Measurements from ENCODE around the gene RGS7.
"Not testable (repeated sequence)": the region's sequence is repeated elsewhere in the genome, so short reads cannot be mapped to it uniquely, and the experiment has no call there.

Gene RGS7

DNA sequence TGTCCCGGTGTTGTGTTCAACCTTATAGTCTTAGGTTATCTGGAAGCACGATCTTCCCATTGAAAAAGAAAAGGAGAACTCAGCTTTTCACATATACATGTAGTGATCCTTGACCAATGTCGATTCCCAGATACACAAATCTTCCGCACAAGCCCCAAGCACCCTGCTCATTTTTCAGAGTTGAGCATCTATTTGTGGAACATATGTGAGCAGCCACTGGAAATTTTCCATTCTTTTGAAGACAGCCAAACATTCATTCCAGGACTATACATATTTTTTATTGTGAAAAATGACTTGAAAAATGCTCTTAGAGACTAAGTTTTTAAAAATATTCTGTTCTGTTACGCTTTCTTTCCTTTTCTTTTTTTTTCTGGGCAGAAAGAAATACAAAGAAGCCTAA, 371.9 kb downstream of the RGS7 start:
- no peaks in the 10 kb centered on the region for H3K27me3 ChIP-seq (ENCODE audit: control insufficient read depth in 2 of 2, insufficient read depth in 2 of 2, low read length in 2 of 2)
- H3K4me3 ChIP-seq (ENCODE audit: low read length in 2 of 2) = no peak overlapping the region
- H3K27ac ChIP-seq (ENCODE audit: low read depth in 2 of 2, low read length in 2 of 2) = no peak overlapping the region
- H3K4me1 ChIP-seq (ENCODE audit: control insufficient read depth in 2 of 2, insufficient read depth in 2 of 2, low read length in 2 of 2) = no peaks in the 10 kb centered on the region
- H3K9ac ChIP-seq (ENCODE audit: low read depth in 1 of 2, low read length in 2 of 2) = no peak overlapping the region
- no peaks in the 10 kb centered on the region for H3K36me3 ChIP-seq (ENCODE audit: control insufficient read depth in 2 of 2, insufficient read depth in 2 of 2, low read length in 2 of 2)
- H3K9me3 ChIP-seq (ENCODE audit: control insufficient read depth in 2 of 2, low read length in 2 of 2) = no peaks in the 10 kb centered on the region

DNA sequence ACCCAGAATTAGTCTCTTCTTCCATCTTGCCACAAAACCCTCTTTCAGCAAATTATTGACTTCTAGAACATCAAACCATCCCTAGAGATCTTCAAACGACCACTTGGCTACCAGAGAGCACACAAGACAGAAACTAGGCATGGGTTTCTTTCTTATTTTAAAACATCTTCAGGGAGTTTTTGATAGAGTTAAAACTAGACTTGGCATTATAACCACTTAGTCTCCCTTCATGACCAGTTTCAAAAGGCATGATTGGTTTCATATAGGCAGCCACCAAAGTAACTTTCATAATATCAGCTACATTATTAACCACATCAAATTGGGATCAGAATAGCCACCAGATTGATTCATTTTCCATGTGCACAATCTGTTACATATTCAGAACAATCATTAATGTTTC, 376.7 kb downstream of the RGS7 start:
- Histone ChIP-seq H3K4me3 (ENCODE audit: low read length in 2 of 2) (no peak overlapping the region), H3K9me3 (ENCODE audit: control insufficient read depth in 2 of 2, low read length in 2 of 2) (no peaks in the 10 kb centered on the region), H3K4me1 (ENCODE audit: control insufficient read depth in 2 of 2, insufficient read depth in 2 of 2, low read length in 2 of 2) (no peaks in the 10 kb centered on the region), H3K27ac (ENCODE audit: low read depth in 2 of 2, low read length in 2 of 2) (no peak overlapping the region), H3K36me3 (ENCODE audit: control insufficient read depth in 2 of 2, insufficient read depth in 2 of 2, low read length in 2 of 2) (no peaks in the 10 kb centered on the region), H3K9ac (ENCODE audit: low read depth in 1 of 2, low read length in 2 of 2) (no peak overlapping the region), H3K27me3 (ENCODE audit: control insufficient read depth in 2 of 2, insufficient read depth in 2 of 2, low read length in 2 of 2) (no peaks in the 10 kb centered on the region)

DNA sequence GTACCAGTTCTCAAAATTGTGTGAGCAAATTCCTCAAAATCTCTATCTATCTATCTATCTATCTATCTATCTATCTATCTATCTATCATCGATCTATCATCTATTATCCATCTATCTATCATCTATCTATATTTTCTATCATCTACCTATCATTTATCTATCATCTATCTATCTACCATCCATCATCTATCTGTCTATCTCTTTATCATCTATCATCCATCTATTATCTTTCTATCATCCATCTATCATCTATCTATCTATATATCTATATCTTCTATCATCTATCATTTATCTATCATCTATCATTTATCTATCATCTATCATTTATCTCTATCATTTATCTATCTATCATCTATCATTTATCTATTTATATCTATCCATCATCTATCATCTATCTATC, 380.3 kb downstream of the RGS7 start:
- no peak overlapping the region for H3K27ac ChIP-seq (ENCODE audit: low read depth in 2 of 2, low read length in 2 of 2)
- no peaks in the 10 kb centered on the region for H3K27me3 ChIP-seq (ENCODE audit: control insufficient read depth in 2 of 2, insufficient read depth in 2 of 2, low read length in 2 of 2)
- H3K9me3 ChIP-seq (ENCODE audit: control insufficient read depth in 2 of 2, low read length in 2 of 2) = no peaks in the 10 kb centered on the region
- no peaks in the 10 kb centered on the region for H3K4me1 ChIP-seq (ENCODE audit: control insufficient read depth in 2 of 2, insufficient read depth in 2 of 2, low read length in 2 of 2)
- H3K9ac ChIP-seq (ENCODE audit: low read depth in 1 of 2, low read length in 2 of 2) = no peak overlapping the region
- H3K36me3 ChIP-seq (ENCODE audit: control insufficient read depth in 2 of 2, insufficient read depth in 2 of 2, low read length in 2 of 2) = no peaks in the 10 kb centered on the region
- no peak overlapping the region for H3K4me3 ChIP-seq (ENCODE audit: low read length in 2 of 2)

DNA sequence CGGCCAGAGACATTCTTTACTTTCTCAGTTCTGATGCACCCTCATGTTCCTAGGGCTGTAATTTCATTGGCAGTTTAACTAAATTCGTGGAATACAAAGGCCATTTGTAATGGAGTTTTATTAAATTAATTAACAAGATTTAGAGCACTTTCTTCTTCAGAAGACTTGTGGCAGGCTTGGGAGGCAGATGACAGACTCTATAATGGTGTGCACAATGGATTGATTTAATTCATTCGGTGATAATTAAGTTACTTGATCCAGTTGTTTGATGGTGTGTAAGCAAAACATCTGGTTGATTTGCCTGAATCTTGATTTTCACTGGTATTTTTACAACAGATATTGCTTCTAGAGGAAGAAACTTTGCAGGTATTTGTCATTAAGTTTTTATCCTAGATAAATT, 383.1 kb downstream of the RGS7 start:
- H3K4me1 ChIP-seq (ENCODE audit: control insufficient read depth in 2 of 2, insufficient read depth in 2 of 2, low read length in 2 of 2) = no peaks in the 10 kb centered on the region
- H3K27ac ChIP-seq (ENCODE audit: low read depth in 2 of 2, low read length in 2 of 2) = no peak overlapping the region
- H3K4me3 ChIP-seq (ENCODE audit: low read length in 2 of 2) = no peak overlapping the region
- H3K27me3 ChIP-seq (ENCODE audit: control insufficient read depth in 2 of 2, insufficient read depth in 2 of 2, low read length in 2 of 2) = no peaks in the 10 kb centered on the region
- no peaks in the 10 kb centered on the region for H3K36me3 ChIP-seq (ENCODE audit: control insufficient read depth in 2 of 2, insufficient read depth in 2 of 2, low read length in 2 of 2)
- no peak overlapping the region for H3K9ac ChIP-seq (ENCODE audit: low read depth in 1 of 2, low read length in 2 of 2)
- H3K9me3 ChIP-seq (ENCODE audit: control insufficient read depth in 2 of 2, low read length in 2 of 2) = no peaks in the 10 kb centered on the region

DNA sequence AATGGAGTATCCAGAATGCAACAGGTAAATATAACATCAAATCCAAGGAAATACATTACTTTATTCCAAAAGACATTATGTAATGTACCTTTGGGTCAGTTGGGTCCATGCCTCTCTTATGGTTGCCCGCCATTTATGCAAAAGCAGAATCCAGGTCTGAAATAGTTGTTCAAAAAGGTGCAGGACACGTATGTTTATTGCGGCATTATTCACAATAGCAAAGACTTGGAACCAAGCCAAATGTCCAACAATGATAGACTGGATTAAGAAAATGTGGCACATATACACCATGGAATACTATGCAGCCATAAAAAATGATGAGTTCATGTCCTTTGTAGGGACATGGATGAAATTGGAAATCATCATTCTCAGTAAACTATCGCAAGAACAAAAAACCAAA, 384.9 kb downstream of the RGS7 start:
- not testable (repeated sequence) for H3K4me1 ChIP-seq (ENCODE audit: control insufficient read depth in 2 of 2, insufficient read depth in 2 of 2, low read length in 2 of 2); H3K27me3 ChIP-seq (ENCODE audit: control insufficient read depth in 2 of 2, insufficient read depth in 2 of 2, low read length in 2 of 2); H3K9me3 ChIP-seq (ENCODE audit: control insufficient read depth in 2 of 2, low read length in 2 of 2); H3K27ac ChIP-seq (ENCODE audit: low read depth in 2 of 2, low read length in 2 of 2); H3K36me3 ChIP-seq (ENCODE audit: control insufficient read depth in 2 of 2, insufficient read depth in 2 of 2, low read length in 2 of 2); H3K9ac ChIP-seq (ENCODE audit: low read depth in 1 of 2, low read length in 2 of 2); H3K4me3 ChIP-seq (ENCODE audit: low read length in 2 of 2)

DNA sequence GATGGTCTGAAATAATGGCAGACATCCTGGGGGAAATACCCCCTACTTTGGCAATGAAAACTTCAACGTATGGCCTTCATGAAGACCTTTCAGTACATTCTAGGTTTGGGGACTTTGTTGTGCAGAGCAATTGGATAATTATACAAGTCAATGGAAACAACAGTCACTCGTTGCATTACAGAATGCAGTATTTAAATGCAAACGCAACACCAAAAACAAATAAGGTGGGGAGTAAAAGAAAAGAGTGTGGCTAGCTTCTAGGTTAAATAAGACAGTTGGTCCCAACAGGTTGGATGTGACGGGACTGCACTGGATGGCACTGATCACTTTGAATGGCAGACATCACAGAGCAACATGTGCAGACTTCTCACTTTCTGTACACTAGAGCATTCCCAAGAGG, 386.8 kb downstream of the RGS7 start:
- Histone ChIP-seq H3K4me3 (ENCODE audit: low read length in 2 of 2) (no peak overlapping the region), H3K4me1 (ENCODE audit: control insufficient read depth in 2 of 2, insufficient read depth in 2 of 2, low read length in 2 of 2) (no peaks in the 10 kb centered on the region), H3K9ac (ENCODE audit: low read depth in 1 of 2, low read length in 2 of 2) (no peak overlapping the region), H3K36me3 (ENCODE audit: control insufficient read depth in 2 of 2, insufficient read depth in 2 of 2, low read length in 2 of 2) (no peaks in the 10 kb centered on the region), H3K27me3 (ENCODE audit: control insufficient read depth in 2 of 2, insufficient read depth in 2 of 2, low read length in 2 of 2) (no peaks in the 10 kb centered on the region), H3K9me3 (ENCODE audit: control insufficient read depth in 2 of 2, low read length in 2 of 2) (no peaks in the 10 kb centered on the region), H3K27ac (ENCODE audit: low read depth in 2 of 2, low read length in 2 of 2) (no peak overlapping the region)

DNA sequence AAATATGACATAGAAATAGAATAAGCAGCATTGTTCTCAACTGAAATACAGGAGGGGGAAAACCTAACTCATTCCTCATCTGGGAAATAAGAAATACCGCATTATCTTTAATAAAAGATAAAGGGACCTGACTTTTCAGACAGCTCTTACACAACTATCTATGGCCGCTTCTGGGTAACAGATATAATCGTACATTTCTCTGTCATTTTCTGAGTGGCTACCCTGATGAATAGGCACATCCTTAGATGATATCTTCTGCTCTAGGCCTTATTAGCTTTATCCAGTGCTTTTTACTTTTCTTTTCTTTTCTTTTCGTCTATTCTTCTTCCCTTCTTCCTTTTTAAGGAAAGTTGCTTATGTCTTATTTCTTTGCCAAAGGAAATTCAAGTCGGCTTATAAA, 388.1 kb downstream of the RGS7 start:
- no peaks in the 10 kb centered on the region for H3K4me1 ChIP-seq (ENCODE audit: control insufficient read depth in 2 of 2, insufficient read depth in 2 of 2, low read length in 2 of 2)
- H3K27ac ChIP-seq (ENCODE audit: low read depth in 2 of 2, low read length in 2 of 2) = no peak overlapping the region
- no peaks in the 10 kb centered on the region for H3K9me3 ChIP-seq (ENCODE audit: control insufficient read depth in 2 of 2, low read length in 2 of 2)
- no peak overlapping the region for H3K4me3 ChIP-seq (ENCODE audit: low read length in 2 of 2)
- no peak overlapping the region for H3K9ac ChIP-seq (ENCODE audit: low read depth in 1 of 2, low read length in 2 of 2)
- no peaks in the 10 kb centered on the region for H3K27me3 ChIP-seq (ENCODE audit: control insufficient read depth in 2 of 2, insufficient read depth in 2 of 2, low read length in 2 of 2)
- no peaks in the 10 kb centered on the region for H3K36me3 ChIP-seq (ENCODE audit: control insufficient read depth in 2 of 2, insufficient read depth in 2 of 2, low read length in 2 of 2)

DNA sequence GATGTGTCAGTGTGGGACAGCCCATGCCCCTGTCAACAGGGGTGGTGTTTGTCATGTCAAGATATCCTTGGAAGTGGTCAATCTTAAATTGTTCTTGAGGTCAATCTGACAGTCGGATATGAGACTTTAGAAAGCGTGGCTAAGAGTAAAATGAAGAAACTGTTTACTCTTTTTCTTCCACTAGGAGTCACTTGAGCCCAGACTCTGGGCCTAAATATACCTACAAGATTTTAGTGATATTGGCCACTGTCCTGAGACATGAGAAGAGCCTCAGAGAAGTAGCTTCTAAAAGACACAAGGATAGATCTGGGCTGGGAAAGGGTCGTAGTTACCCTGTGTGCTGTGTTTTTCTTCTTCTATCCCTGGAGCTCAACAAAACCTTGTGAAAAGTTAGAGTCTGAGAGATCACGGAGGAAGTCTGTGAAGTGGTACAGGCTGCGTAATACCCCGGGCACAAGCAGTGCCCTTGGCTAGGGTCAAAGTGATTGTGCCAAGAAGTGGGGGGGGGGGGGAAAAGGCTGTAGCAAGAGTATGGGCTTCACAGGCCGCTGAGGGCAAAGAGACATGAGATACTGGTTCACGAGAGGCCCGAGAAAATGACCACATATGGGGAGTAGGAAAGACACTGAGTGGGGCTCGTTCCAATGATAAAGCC, 389.8 kb downstream of the RGS7 start:
- Histone ChIP-seq H3K27ac (ENCODE audit: low read depth in 2 of 2, low read length in 2 of 2) (no peak overlapping the region), H3K4me3 (ENCODE audit: low read length in 2 of 2) (no peak overlapping the region), H3K9ac (ENCODE audit: low read depth in 1 of 2, low read length in 2 of 2) (no peak overlapping the region), H3K27me3 (ENCODE audit: control insufficient read depth in 2 of 2, insufficient read depth in 2 of 2, low read length in 2 of 2) (no peaks in the 10 kb centered on the region), H3K9me3 (ENCODE audit: control insufficient read depth in 2 of 2, low read length in 2 of 2) (no peaks in the 10 kb centered on the region), H3K36me3 (ENCODE audit: control insufficient read depth in 2 of 2, insufficient read depth in 2 of 2, low read length in 2 of 2) (no peaks in the 10 kb centered on the region), H3K4me1 (ENCODE audit: control insufficient read depth in 2 of 2, insufficient read depth in 2 of 2, low read length in 2 of 2) (no peaks in the 10 kb centered on the region)

DNA sequence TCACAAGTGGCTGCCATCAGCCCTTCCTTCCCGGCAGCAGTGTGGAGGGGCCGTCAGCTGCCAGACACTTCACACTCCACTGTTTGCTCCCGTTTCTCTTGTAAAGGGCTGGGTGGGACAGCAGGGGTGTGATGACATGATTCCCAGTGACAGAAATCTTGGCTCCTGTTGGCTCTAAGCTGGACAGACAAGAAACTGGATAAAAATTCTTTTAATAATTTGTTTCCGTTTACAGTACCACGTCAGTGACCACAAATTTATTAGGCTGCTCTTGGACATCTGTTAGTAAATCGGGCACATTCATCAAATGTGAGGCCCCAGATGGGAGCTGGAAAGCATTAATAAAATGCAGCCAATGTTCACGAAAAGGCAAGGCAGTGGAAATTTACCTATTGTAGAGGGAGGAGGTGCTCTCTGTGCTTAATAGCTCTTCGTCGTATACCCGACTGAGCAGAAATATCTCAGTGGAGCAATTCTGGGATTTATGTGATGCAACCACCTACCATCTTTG, 391.4 kb downstream of the RGS7 start:
- H3K4me1 ChIP-seq (ENCODE audit: control insufficient read depth in 2 of 2, insufficient read depth in 2 of 2, low read length in 2 of 2) = no peaks in the 10 kb centered on the region
- H3K9ac ChIP-seq (ENCODE audit: low read depth in 1 of 2, low read length in 2 of 2) = no peak overlapping the region
- no peak overlapping the region for H3K4me3 ChIP-seq (ENCODE audit: low read length in 2 of 2)
- H3K27ac ChIP-seq (ENCODE audit: low read depth in 2 of 2, low read length in 2 of 2) = no peak overlapping the region
- H3K27me3 ChIP-seq (ENCODE audit: control insufficient read depth in 2 of 2, insufficient read depth in 2 of 2, low read length in 2 of 2) = no peaks in the 10 kb centered on the region
- no peaks in the 10 kb centered on the region for H3K9me3 ChIP-seq (ENCODE audit: control insufficient read depth in 2 of 2, low read length in 2 of 2)
- no peaks in the 10 kb centered on the region for H3K36me3 ChIP-seq (ENCODE audit: control insufficient read depth in 2 of 2, insufficient read depth in 2 of 2, low read length in 2 of 2)

DNA sequence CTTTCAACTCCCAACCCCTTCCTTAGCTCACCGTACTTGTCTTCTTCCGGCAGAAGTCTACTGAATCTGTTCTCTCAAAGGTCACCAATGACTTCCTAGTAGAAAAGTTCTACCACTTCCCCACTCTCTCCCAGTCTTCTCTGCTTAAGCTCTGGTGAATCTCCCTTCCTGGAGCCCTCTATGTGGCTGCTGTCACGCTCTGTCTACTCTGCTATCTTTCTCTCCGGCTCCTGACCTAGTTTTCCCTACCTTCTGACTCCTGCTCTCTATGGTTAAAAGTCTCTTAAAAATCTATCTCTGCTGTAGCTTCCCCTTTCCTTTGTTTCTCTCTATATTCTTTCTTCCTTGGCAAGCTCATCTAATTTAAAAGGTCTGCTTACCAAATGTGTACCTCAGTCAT, 394.9 kb downstream of the RGS7 start:
- no peaks in the 10 kb centered on the region for H3K27me3 ChIP-seq (ENCODE audit: control insufficient read depth in 2 of 2, insufficient read depth in 2 of 2, low read length in 2 of 2)
- H3K27ac ChIP-seq (ENCODE audit: low read depth in 2 of 2, low read length in 2 of 2) = no peak overlapping the region
- no peaks in the 10 kb centered on the region for H3K36me3 ChIP-seq (ENCODE audit: control insufficient read depth in 2 of 2, insufficient read depth in 2 of 2, low read length in 2 of 2)
- no peak overlapping the region for H3K4me3 ChIP-seq (ENCODE audit: low read length in 2 of 2)
- H3K4me1 ChIP-seq (ENCODE audit: control insufficient read depth in 2 of 2, insufficient read depth in 2 of 2, low read length in 2 of 2) = no peaks in the 10 kb centered on the region
- H3K9ac ChIP-seq (ENCODE audit: low read depth in 1 of 2, low read length in 2 of 2) = no peak overlapping the region
- no peaks in the 10 kb centered on the region for H3K9me3 ChIP-seq (ENCODE audit: control insufficient read depth in 2 of 2, low read length in 2 of 2)

DNA sequence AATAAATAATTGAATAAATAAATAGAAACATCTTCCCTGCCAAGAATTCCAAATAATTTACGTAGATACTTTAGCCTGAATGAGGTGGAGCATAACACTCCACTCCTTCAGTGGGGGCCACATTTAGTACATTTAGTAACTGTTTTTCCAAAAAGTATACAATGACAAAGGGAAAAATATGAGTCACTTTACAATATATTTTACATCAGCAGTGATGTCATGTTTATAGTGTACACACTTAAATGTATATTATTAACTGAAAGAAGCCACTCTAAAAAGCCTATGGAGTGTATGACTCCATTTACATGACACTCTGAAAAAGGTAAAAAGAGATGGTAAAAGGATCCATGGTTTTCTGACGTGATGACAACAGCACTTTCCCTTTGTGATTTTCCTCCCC, 400.6 kb downstream of the RGS7 start:
- no peaks in the 10 kb centered on the region for H3K9me3 ChIP-seq (ENCODE audit: control insufficient read depth in 2 of 2, low read length in 2 of 2)
- H3K36me3 ChIP-seq (ENCODE audit: control insufficient read depth in 2 of 2, insufficient read depth in 2 of 2, low read length in 2 of 2) = no peaks in the 10 kb centered on the region
- no peaks in the 10 kb centered on the region for H3K4me1 ChIP-seq (ENCODE audit: control insufficient read depth in 2 of 2, insufficient read depth in 2 of 2, low read length in 2 of 2)
- H3K9ac ChIP-seq (ENCODE audit: low read depth in 1 of 2, low read length in 2 of 2) = no peak overlapping the region
- H3K4me3 ChIP-seq (ENCODE audit: low read length in 2 of 2) = no peak overlapping the region
- H3K27ac ChIP-seq (ENCODE audit: low read depth in 2 of 2, low read length in 2 of 2) = no peak overlapping the region
- no peaks in the 10 kb centered on the region for H3K27me3 ChIP-seq (ENCODE audit: control insufficient read depth in 2 of 2, insufficient read depth in 2 of 2, low read length in 2 of 2)

All from mucosa of rectum (tissue), 2 donors.